Testis (tissue), 3 donors: ENCODE results near the gene BMP7. TPM values are rescaled to one million over a fixed set of nuclear protein-coding genes. Genes with fewer than 3 reads are reported as not detected.

Source experiments
- DNase-seq: peaks from one replicate; pipeline ENCODE4 v3.0.0-alpha.2; 2019
- H3K27ac ChIP-seq, 2 donors: fragments of 200-600 bp; sonication (generic); one replicate each; pipeline ENCODE4 v1.5.1; 2019
- H3K27me3 ChIP-seq: fragments of 200-600 bp; sonication (generic); one replicate; pipeline ENCODE4 v1.5.1; 2019
- H3K36me3 ChIP-seq: fragments of 200-600 bp; sonication (generic); one replicate; pipeline ENCODE4 v1.5.1; 2017; ENCODE audit warnings: low read depth; ENCODE audit errors: missing control alignments
- H3K4me1 ChIP-seq: fragments of 200-600 bp; sonication (generic); one replicate; pipeline ENCODE4 v1.5.1; 2019
- H3K4me3 ChIP-seq, 2 donors: fragments of 200-600 bp; sonication (generic); one replicate each; pipeline ENCODE4 v1.5.1; 2017 to 2019
- H3K9me3 ChIP-seq: fragments of 200-600 bp; sonication (generic); one replicate; pipeline ENCODE4 v1.5.1; 2017
- CTCF ChIP-seq, 3 experiments: fragments of 450-650 bp in 2 of 3; fragments of 200-600 bp in 1 of 3; sonication (generic) in 1 of 3; IDR thresholded peaks; one replicate each; pipeline ENCODE4 v1.5.1; 2016 to 2019; ENCODE audit warnings: antibody characterized with exemption in 3 of 3, mild to moderate bottlenecking in 2 of 3, moderate library complexity in 1 of 3
- POLR2A ChIP-seq: fragments of 450-650 bp; IDR thresholded peaks from one replicate; pipeline ENCODE4 v1.6.1; 2017; ENCODE audit warnings: antibody characterized with exemption, mild to moderate bottlenecking, moderate library complexity
- WGBS, 2 donors: methylation state at CpG; one replicate each; pipeline ENCODE4 v1.1.5; 2018; 5-methylcytosine and 5-hydroxymethylcytosine counted together
- intact Hi-C: fragments of 100-400 bp; cut with DNase I; formaldehyde crosslinking; loops from one replicate; pipeline ENCODE4 v1.15.1; 2023; ENCODE audit warnings: low total_unique reads
- polyA plus RNA-seq: library from polyadenylated mRNA; stranded (reverse); fragments of 350-450 nt; fragmentation: Illumina TruSeq; extraction: RNeasy Lipid Tissue Mini Kit (QIAGEN cat#74804); gene quantifications from one replicate; pipeline ENCODE4 v1.2.3, GENCODE V29; 2014; ENCODE audit warnings: low read depth, low replicate concordance; ENCODE audit not compliant: insufficient read depth
- total RNA-seq, 2 donors: library from RNA; depleted of rRNA; stranded (reverse); fragments of >200 nt; gene quantifications; one replicate each; pipeline ENCODE4 v1.2.3, GENCODE V29; 2016

Gene BMP7
- total and polyA plus RNA-seq, 3 donors from 2014 or later = 2.4 to 7.1 (median 3.3) TPM

DNA sequence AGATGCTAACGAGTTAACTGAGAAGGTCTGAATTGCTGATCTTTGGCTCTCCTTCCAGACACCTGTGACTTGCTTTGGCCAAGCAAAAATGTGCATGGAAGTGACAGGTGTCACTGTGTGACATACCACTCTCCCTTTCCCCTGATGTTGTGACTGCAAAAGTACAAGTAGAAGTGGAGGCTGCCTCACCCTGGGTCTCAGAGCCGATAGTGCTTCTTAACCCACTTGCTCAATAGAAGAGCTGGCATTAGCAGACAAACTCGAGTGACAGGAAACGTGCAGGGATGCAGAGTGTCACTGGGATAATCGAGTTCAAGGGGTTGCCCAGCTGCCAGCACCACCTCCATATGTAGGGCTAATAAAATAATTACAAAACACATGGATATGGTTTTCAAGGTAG, 46.8 kb upstream of the BMP7 start:
- intact Hi-C loops = no loop called here
- Histone ChIP-seq H3K4me3 (no peak overlapping the region), H3K27me3 (no peaks in the 10 kb centered on the region), H3K36me3 (no peaks in the 10 kb centered on the region), H3K4me1 (no peaks in the 10 kb centered on the region), H3K9me3 (no peaks in the 10 kb centered on the region), H3K27ac (no peak overlapping the region)
- no peak for TF ChIP-seq POLR2A
- TF ChIP-seq CTCF (IDR thresholded peaks at IDR 0.05) = no peak
- WGBS, 2 donors = 76 to 77% methylated on average over 5 of the region's 5 CpGs
- no peak for DNase-seq

DNA sequence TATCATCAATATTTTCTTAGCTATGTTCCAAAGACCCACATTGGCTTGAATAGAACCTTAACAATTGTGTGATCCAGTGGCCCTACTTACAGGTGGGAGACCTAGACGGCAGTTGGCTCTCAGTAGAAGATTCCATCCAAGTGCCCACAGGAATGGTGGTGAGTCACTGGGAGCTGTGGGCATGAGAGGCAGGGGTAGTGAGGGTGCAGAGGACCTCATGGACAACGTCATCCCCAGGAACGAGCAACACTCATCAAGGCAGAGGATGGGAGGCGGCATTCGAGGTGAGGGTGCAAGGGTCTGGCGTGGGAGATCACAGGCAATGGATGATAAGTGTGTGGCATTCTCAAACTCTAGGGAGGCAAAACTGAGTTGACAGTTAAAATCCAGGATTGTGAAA, 45.7 kb upstream of the BMP7 start:
- no peaks in the 10 kb centered on the region for H3K36me3 ChIP-seq
- no peaks in the 10 kb centered on the region for H3K4me1 ChIP-seq
- no peak overlapping the region for H3K4me3 ChIP-seq
- no peak for DNase-seq
- no peaks in the 10 kb centered on the region for H3K9me3 ChIP-seq
- 83 to 93% methylated on average over 6 of the region's 6 CpGs for WGBS, 2 donors
- H3K27ac ChIP-seq = no peak overlapping the region
- H3K27me3 ChIP-seq = no peaks in the 10 kb centered on the region
- intact Hi-C loops = no loop called here
- TF ChIP-seq CTCF (IDR thresholded peaks at IDR 0.05) = no peak
- no peak for TF ChIP-seq POLR2A

DNA sequence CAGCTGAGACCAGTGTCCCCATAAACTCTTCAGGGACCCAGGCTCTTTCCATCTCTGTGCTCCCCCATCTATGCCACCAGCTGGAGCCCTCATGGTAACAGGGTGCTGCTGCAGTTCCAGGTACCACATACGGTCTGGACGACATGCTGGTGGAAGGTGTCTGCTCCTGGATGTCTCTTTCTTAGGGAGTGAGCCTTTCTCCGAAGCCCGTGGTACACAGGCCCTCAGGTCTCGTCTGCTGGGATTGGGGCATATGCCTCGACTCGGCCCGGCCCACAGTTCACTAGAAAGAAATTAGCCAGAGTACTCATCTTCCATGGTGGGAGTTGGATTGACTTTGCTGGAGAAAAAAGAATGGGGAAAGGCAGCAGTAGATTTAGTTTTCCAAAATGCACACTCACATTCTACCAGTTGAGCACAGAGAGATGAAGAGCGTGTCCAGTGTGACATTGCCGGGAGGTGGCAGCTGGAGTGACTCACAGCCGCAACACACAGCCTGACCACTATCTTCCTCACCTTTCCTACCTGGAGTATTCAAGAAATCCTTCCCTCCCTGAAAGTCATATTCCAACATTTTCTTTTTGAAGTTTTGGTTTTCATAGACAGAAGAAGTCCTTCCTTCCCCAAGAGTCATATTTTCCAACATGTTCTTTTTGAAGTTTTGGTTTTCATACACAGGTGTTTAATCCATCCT, 44.5 kb upstream of the BMP7 start:
- Histone ChIP-seq H3K36me3 (no peaks in the 10 kb centered on the region), H3K9me3 (no peaks in the 10 kb centered on the region), H3K4me3 (no peak overlapping the region), H3K4me1 (no peaks in the 10 kb centered on the region), H3K27me3 (no peaks in the 10 kb centered on the region), H3K27ac (no peak overlapping the region)
- 93 to 96% methylated on average over 9 to 11 of the region's 11 CpGs for WGBS, 2 donors
- DNase-seq = no peak
- TF ChIP-seq POLR2A (no peak), CTCF (IDR thresholded peaks at IDR 0.05) (no peak)
- intact Hi-C loops = no loop called here

GRCh38 chr20:57309544-57310115, 43.2 kb upstream of the BMP7 start:
- no peaks in the 10 kb centered on the region for H3K36me3 ChIP-seq
- intact Hi-C loops = no loop called here
- no peaks in the 10 kb centered on the region for H3K27me3 ChIP-seq
- H3K9me3 ChIP-seq = no peaks in the 10 kb centered on the region
- DNase-seq = no peak
- WGBS, 2 donors = 76 to 85% methylated on average over 9 of the region's 9 CpGs
- H3K4me3 ChIP-seq = no peak overlapping the region
- no peaks in the 10 kb centered on the region for H3K4me1 ChIP-seq
- TF ChIP-seq POLR2A (no peak), CTCF (IDR thresholded peaks at IDR 0.05) (no peak)
- no peak overlapping the region for H3K27ac ChIP-seq
